LoVo (cell line): ENCODE data around the gene TMEM61.

ENCODE experiments used
- DNase-seq: peaks from one replicate; pipeline ENCODE4 v3.0.0-alpha.2; 2016; ENCODE audit warnings: low spot score

Gene TMEM61

DNA sequence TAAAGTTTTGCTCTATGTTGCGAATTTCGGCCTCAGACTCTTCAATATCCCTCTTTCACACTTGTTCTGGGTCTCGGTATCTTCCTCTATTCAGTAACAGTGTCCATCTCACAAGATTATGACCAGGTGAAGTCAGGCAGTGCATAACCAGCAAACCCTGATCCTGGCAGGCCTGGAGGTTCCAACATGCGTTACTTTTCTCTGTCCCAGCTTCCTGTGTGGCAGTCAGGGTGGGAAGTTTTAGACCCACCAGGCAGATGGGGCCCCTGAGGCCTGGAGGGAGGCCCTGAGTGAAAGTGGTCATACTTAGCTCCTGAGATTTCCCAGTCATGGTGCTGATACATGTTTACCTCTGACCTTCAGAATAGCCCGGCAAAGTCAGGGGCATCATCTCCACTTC, 5.1 kb downstream of the TMEM61 start:
- DNase-seq, result no peak

DNA sequence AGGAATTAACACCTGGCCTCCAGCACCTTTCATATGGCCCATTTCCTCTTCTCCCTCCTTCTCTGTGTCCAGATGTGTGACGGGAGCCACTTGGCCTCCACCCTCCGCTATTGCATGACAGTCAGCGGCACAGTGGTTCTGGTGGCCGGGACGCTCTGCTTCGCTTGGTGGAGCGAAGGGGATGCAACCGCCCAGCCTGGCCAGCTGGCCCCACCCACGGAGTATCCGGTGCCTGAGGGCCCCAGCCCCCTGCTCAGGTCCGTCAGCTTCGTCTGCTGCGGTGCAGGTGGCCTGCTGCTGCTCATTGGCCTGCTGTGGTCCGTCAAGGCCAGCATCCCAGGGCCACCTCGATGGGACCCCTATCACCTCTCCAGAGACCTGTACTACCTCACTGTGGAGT, 5.6 kb downstream of the TMEM61 start:
- DNase-seq, result no peak

DNA sequence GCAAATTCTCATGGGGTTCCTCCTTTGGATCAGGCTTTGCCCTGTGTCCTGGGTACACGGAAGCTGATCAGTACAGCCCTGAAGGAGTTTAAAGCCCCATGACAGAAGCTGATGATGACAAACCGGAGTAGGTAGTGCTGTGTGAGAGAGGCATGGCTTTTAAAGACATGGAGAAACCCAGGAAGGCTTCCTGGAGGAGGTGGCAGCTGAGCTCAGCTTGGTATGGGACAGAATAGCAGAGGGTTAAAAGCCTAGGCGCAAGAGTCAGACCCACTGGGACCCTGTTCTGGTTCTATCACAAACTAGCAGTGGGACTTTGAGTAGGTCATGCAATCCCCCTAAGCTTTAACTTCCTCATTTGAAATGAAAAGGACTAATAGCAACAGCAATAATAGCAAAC, 6.1 kb downstream of the TMEM61 start:
- DNase-seq, result no peak

DNA sequence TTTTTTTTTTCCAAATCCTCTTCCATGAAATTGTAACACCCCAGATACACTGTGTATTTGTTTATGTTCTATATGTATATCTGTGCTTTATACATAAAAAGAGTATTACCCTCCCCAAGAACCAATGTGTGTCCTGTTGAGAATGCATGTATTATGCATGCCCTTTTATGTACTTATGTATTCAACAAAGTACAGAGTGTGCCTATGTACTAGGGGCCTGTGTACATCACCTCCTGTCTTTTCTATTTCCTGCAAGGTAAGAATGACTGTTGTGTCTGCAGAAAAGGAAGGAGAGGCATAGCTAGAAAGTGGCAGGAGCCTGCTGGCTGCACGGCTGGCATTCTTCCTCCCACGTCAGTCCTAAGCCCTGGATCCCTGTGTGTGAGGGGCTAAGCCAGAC, 7.0 kb downstream of the TMEM61 start:
- no peak for DNase-seq

DNA sequence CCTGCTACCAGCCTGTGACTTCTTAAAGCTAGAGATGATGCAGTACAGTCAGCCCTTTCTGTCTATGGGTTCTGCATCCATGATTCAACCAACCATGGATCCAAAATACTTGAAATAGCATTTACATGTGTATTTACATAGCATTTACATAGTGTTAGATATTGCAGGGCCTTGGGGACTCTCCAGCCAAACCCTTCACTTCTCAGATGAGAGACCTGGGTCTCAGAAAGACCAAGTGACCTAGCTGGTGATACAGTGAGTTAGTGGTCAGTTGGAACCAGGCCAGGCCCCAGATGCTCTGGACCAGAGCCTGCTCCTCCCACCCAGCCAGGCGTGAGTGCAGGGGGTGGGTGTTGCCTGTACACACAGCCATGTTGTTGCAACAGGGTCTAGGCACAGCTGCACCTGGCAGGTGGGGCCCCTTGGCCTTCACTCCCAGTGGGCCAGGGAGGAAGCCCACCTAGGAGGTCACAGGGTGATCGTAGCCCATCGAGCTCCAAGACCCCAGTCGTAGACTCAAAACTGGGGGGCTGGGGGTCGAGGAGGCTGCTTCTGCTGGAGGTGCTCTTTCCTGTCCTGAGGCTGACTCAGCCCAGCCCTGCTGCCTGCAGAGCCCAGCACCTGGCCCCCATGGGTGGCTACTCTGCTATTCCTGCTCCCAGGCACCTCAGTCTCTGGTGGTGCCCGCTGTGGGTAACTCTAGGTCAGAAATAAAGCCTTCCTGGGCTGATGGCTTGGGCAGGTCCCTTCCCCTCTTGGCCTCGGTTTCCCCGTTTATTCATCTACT, 7.7 kb downstream of the TMEM61 start:
- DNase-seq, result no peak

DNA sequence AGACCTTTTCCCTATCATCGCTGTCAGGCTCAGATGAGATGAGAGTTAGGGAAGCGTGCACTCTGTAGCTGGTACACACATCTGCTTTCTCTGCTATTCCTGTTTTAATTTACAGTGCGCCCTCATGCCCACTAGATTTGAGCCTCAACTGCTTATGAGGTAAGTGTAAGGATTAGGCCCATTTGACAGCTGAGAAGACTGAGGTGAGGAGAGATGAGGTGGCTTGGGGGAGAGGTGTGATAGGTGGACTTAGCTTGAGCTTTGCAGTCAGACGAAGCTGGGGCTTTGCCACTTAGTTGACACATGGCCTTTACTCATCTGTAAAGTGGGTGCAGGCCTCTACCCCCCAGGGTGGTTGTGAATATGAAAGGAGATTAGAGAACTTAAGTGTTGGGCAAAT, 8.5 kb downstream of the TMEM61 start:
- no peak for DNase-seq

DNA sequence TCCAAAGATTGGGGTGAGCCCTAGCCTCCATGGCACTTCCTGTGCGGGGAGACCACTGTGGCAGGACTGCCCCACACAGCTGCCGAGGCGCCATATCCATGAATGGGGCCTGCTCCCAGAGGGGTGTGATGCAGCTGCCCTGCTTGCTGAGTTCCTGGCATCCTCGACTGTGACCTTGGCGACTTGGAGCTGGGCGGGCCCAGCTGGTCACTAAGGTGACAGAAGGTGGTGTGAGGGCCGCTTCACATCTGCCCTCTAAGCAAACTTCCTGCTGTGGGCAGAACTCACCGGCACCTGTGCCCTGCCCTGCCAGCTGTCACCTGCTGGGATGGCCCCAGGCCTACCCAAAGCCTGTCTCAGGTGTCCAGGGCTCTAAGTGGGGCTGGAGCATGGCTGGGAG, 9.0 kb downstream of the TMEM61 start:
- DNase-seq, result no peak

DNA sequence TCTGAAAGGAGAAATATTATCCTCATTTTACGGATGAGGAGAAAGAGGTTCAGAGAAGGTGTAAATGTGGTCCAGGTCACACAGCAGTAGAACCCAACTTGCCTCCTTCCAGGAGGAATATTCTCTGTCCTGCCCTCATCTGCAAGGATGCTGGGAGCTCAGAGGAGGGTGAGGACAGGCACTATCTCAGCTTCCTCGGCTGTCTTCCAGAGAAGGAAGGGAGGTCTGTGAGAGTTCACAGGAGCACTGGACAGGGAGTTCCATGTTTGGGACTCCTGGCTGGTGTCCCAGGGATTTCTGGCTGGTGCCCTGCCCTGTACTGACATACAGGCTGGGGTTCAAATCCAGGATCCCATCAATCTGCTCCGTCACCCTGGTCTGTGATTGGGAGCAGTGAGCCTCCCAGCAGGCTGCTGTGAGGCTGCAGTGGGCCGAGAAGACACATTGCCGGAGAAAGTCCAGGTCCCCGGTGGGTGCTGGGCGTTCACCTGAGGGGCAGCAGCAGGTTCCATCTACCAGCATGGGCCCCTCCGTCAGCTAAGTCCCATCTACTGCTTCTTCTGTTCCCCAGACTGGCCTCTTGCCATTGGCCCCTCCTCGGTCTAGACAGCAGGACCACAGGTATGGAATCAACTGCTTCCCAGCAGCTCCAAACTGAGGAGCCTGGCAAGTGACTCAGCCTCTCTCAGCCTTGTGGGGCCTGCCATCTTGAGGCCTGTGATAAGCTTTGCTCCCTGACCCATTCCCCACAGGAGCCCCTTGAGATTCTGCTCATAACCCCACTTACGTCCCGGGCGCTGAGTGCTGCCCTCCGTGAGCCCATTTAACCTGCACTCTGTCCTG, 9.8 kb downstream of the TMEM61 start:
- no peak for DNase-seq

DNA sequence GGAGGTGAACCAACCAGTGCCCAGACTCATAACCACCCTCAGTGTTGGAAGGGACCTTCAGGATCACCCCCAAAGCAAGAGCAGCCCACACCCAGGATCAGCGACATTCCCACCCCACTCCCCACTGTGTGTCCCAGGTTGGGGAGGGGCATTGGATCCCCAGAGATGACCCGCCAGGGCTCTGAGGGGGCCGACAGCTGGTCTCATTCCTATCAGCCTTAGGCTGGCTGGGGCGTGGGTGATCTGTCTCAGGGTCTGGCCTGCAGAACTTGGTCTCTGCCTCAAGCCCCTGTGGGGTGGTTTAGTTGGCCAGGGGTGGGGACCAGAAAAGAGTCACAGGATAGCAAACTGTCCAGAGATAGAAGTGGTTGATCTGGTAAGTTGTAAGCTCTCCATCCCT, 10.5 kb downstream of the TMEM61 start:
- no peak for DNase-seq

DNA sequence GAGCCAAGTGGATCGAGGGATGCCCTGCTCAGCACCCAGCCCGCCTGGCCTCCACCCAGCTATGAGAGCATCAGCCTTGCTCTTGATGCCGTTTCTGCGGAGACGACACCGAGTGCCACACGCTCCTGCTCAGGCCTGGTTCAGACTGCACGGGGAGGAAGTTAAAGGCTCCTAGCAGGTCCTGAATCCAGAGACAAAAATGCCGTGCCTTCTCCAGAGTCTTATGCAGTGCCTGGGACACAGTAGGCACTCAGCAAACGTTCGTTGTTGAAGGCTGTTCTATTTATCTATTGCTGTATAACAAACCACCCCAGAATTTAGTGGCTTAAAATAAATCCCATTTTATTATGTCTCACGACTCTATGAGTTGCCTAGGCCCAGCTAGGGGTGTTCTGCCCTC, 11.5 kb downstream of the TMEM61 start:
- DNase-seq, result no peak

DNA sequence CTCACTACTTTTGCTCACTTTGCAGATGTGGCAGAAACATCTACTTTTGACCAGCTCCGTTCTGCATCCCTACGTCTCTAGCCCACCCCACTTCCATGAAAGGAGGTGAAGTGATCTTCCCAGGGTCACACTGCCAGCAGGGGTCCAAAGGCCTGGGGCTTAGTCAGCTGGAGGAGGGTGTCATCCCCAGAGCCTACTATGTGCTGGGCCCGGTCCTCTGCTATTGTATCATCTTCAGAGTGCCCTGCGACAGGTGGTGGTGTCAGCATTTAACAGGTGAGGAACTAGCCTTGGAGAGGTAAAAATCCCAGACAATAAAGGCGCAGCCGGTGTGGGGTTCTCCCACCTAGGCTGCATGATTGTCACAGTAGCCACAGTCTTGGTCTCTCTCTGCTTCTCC, 12.7 kb downstream of the TMEM61 start:
- no peak for DNase-seq

DNA sequence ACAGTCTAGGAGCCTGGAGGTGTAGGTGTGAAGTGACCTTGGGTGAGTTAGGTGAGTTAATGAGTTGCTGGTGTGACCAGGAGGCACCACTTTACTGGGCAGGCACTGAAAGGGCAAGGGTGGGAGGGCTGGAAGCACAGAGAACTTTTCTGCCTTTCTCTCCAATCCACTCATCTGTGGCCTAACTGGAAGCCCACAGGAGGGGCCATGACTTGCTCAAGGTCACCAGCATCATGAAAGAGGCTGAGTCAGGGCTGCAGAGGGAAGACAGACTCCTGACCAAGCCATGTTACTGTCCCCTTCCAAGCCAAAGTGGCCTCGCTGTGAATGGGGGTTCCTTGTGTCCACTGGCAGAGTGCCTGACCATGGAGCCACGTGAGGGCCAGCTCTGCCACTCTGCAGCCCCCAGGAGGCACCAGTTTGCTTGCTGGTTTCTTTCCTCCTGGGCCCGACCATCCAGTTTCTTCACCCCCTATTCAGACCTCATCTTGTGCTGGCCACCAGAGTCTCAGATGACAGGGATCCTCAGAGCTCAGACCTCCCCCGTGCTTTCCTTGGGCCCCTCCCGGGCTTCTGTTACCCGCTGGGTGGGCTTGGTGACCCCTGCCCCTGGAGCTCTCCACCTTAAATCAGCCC, 14.0 kb downstream of the TMEM61 start:
- no peak for DNase-seq

DNA sequence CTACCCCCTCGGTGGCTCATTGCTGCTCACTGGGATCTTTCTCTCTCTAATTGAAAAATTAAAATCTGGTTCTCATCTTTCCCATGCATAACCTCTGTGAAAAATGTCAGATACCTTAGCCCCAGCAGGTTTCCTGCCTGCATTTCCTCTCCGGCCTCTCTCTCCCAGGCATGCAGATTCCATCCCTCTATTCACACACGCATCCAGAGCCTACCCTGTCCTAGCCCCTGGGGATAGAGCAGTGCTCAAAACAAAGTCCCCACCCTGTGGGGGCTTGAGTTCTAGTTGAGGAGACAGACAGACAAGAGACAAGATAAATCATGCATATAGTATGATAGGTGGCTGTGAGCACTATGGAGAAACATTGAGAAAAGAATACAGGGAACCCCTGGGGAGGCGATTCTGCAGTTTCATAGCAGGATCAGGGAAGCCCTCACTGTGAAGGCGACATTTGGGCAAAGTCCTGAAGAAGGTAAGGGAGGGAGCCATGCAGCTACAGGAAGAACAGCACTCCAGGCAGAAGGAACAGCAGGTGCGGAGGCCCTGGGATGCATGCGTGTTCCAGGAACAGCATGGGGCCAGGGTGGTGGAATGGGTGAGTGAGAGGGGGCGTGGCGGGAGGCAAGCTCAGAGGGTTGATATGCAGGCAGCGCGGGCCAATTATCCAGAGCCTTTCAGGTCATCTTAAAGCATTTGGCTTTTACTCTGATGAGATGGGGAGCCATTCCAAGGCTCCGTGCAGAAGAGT, 14.8 kb downstream of the TMEM61 start:
- no peak for DNase-seq

DNA sequence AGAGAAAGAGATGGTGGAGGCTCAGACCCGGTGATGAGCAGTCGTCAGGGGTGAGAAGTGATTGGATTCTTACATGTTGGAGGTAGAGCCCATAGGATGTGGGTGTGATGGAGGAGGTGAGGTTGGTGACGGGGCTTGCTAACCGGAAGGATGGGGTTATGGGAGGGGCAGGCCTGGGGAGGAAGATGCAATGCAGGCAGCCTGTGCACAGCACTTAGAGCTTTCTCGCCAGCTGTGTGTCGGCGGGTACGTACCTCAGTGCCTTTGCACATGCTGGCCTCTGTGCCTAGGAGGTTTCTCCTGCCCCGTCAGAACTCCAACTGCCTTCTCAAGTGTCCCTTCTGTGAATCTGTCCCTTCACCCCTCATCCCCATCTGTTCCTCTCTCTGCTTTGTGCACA, 15.4 kb downstream of the TMEM61 start:
- DNase-seq, result no peak

DNA sequence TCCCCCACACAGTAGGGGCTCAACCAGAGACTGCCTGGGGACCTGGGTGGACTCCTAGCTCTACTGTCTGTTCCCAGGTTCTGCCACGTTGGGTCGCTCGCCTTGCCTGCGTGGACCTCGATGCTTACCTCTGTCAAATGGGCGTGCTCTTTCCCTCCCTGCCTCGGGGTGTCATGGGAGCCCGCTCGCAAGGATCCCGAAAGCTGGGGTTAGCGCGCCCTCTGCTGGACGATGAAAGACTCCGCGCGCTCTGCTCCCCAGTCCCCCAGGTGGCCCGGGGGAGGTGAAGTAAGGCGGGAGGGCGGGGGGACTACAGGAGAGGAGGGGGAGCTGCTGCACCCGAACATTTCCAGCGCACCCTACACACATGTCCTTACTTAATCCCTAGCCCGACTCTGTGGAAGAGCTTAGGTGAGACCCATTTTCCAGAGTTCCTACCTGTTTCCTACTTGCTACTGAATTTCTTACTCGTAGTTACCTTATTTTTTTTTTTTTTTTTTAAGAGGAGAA, 16.0 kb downstream of the TMEM61 start:
- DNase-seq, result peak; percentile 76

DNA sequence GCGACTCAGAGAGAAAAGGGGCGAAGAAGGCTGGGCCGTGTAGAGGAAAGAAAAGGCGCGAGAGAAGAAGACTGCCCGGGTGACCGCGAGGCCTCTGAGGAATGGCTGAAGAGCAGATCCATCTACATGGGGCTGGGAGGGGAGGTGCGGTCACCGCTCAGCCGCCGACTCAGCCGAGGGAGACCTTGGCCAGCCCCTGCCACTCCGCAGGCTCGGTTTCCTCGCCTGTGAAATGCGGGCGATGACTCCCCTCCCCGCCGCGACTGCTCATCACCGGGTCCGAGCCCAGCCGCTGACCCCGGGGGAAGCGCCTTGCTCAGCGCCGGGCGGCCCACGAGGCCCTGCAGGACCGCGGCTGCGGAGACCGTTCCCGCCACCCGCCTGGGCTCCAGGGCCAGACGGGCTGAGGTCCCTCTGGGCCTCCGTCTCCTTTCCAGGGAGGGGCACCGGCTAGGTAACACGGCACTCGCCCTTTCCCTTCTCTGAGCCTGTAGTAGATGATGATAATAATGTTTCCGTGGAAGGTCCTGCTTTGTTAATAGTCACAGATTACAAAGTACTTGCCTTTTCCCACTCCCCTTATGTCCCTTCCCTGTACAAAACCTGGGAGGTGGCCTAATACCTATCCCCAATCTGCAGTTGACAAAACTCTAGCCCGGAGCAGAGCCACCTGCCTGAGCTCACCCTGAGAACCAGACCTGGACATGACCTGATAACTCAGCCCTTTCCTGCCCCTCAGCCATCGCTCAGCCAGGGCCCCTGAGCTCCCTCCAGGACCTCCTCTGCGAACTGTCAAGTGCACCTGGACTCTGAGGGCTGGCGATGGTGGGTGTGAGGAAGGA, 16.7 kb downstream of the TMEM61 start:
- DNase-seq, result no peak

DNA sequence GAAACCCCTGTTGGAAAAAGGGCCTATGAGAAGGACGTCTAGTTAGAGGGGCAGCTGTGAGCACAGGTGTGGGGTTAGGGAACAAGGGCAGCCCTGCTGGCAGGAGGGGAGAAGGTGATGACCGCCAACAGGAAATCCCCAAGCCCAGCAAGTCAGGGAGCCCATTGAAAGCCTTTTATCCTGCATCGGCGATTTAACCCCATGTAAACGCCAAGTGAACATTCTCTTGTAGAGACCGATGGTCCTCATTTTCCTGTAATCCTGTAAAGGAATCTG, 17.2 kb downstream of the TMEM61 start:
- no peak for DNase-seq

DNA sequence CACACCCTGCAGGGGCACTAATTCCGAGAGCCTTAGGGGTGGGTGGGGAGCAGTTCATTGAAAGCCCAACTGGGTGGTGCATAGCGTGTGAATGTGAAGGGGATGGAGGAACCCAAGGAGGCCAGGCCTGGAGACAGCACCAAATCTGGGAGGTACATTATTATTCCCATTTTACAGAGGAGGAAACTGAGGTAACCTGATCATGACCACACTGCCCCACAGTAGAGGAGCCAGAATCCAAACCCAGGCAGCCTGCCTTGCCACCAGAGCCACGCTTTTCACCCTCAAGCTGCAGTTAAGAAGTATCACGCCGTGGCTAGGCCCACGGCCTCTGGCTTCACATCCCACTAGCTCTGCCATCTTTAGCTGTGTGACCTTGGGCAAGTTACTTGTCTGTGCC, 17.7 kb downstream of the TMEM61 start:
- no peak for DNase-seq

DNA sequence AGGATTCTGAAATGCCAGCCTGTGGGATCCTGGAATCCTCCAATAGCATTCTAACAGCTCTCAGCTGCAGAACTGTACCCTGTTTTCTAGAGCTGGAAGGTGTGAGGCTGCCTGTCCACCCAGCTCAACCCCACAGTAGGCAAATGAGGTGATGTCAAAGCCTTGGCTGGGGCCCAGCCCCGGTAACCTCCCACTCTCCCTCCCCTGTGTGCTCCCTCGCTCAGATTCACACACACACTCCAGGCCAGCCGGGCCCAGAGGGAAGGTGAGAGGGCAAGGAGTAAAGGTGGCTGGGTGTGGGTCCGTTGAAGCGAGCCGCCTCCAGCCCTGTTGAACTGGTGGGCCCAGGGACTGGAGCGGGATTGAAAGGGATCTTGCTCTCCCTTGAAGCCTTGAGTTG, 18.2 kb downstream of the TMEM61 start, which contains the start of gene BSND:
TSS of gene BSND (plus strand) at position 257 of the 400 bp plus-strand sequence. CDS start 254 bp downstream, outside the sequence.
- no peak for DNase-seq

DNA sequence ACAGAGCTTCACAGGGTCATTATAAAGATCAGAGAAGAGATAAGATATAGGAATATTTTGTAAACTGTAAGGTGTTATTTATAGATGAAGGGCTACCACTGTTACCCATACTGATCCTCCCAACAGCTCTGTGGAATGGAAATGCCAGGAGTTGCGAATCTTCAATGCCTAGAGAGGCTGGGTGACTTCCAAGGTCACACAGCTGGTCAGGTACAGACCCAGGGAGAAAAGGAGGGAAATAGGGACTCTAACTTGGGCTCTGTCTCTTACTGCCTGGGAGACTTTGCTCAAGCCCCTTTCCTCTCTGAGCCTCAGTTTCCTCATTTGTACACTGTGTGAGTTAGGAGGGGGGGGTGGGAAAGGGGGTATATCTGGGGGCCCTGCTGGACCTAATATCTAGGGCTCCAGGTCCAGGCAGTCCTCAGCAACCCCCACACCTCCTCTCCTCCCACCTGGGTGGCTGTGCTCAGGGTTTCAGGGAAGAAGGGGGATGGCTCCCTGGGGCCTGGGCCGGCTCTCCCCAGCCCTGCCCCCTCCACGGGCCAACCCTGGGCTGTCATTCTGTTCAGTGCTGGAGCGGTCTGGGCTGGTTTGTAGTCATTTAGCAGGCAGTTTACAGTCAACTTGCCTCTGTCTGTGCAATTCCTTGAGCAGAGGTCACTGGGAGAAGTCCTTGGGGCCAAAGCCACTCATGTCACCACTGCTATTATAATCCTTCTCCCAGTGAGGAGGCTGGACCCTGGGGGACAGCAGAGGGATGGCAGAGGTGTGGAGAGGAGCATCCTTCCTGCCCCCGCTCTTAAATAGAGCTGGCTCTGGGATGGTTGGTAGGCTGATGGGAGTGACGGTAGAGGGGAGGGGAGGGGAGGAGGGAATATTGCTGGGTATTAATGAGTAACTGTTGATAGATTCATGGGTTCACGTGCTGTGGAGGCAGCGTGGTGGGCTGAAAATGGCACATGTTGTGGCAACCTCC, 20.0 kb downstream of the TMEM61 start:
- DNase-seq, result no peak
